OCI-LY3 (cell line): ENCODE results near the gene CCDC141.

Experiments used
- H2AFZ ChIP-seq: fragments of 200-600, 300-600 bp; shearing (Covaris generic); 2 replicates; pipeline ENCODE4 v1.6.0; 2014; ENCODE audit warnings: antibody characterized with exemption, low read depth, low read length
- H3K27ac ChIP-seq: fragments of 200-600, 300-600 bp; sonication (generic); 2 replicates; pipeline ENCODE4 v1.5.1; 2014; ENCODE audit warnings: mild to moderate bottlenecking, low read length, moderate library complexity, mixed read lengths
- H3K27me3 ChIP-seq: fragments of 200-600, 300-600 bp; sonication (generic); 2 replicates; pipeline ENCODE4 v1.6.1; 2014; ENCODE audit warnings: low read depth, low read length, mixed read lengths
- H3K36me3 ChIP-seq: fragments of 200-600, 300-600 bp; sonication (generic); replicated peaks from 2 replicates; pipeline ENCODE3; 2014; ENCODE audit warnings: low read depth, low read length, mixed read lengths
- H3K4me1 ChIP-seq: fragments of 300-600, 200-600 bp; sonication (generic); 2 replicates; pipeline ENCODE4 v1.6.1; 2014; ENCODE audit warnings: low read length, mixed read lengths
- H3K4me2 ChIP-seq: fragments of 200-600, 300-600 bp; sonication (generic); 2 replicates; pipeline ENCODE4 v1.6.1; 2014; ENCODE audit warnings: low read length, mixed read lengths
- H3K4me3 ChIP-seq: fragments of 300-600, 200-600 bp; sonication (generic); 2 replicates; pipeline ENCODE4 v1.5.1; 2014; ENCODE audit warnings: antibody characterized with exemption, mild to moderate bottlenecking, low read length, moderate library complexity
- H3K79me2 ChIP-seq: fragments of 300-600, 200-600 bp; shearing (Covaris generic); 2 replicates; pipeline ENCODE4 v1.6.1; 2014; ENCODE audit warnings: mild to moderate bottlenecking, low read length, mixed read lengths
- H3K9ac ChIP-seq: fragments of 300-600, 200-600 bp; shearing (Covaris generic); 2 replicates; pipeline ENCODE4 v1.6.0; 2014; ENCODE audit warnings: mild to moderate bottlenecking, low read length, moderate library complexity
- H3K9me3 ChIP-seq: fragments of 200-600, 300-600 bp; shearing (Covaris generic); 2 replicates; pipeline ENCODE4 v1.6.1; 2014; ENCODE audit warnings: low read length, mixed read lengths; ENCODE audit not compliant: insufficient read depth
- H4K20me1 ChIP-seq: fragments of 200-600, 300-600 bp; sonication (generic); 2 replicates; pipeline ENCODE4 v1.6.1; 2016; ENCODE audit warnings: low read length, mixed read lengths; ENCODE audit not compliant: insufficient read depth
- EZH2phosphoT487 ChIP-seq: fragments of 200-600 bp; shearing (Covaris generic); IDR thresholded peaks from 2 replicates; pipeline ENCODE4 v1.6.1; 2018; ENCODE audit warnings: antibody characterized with exemption, mixed run types, low read depth
- TF ChIP-seq, protein P1 (sequence below): fragments of 200-600, 300-600 bp; sonication (generic); IDR thresholded peaks from 2 replicates; pipeline ENCODE4 v1.5.1; 2014; ENCODE audit warnings: antibody characterized with exemption, low read length, low read depth

CCDC141 gene

GRCh38 chr2:179082697-179083096 is 32.8 kb upstream of the CCDC141 start:
- no peak overlapping the region for H3K4me3 ChIP-seq
- no peaks in the 10 kb centered on the region for H4K20me1 ChIP-seq
- no peaks in the 10 kb centered on the region for H3K79me2 ChIP-seq
- no peak overlapping the region for H3K4me2 ChIP-seq
- H3K9me3 ChIP-seq, result no peaks in the 10 kb centered on the region
- H3K27me3 ChIP-seq, result no peaks in the 10 kb centered on the region
- H3K36me3 ChIP-seq, result no peaks in the 10 kb centered on the region
- H3K9ac ChIP-seq, result no peak overlapping the region
- no peak overlapping the region for H3K27ac ChIP-seq
- TF ChIP-seq, protein P1, sequence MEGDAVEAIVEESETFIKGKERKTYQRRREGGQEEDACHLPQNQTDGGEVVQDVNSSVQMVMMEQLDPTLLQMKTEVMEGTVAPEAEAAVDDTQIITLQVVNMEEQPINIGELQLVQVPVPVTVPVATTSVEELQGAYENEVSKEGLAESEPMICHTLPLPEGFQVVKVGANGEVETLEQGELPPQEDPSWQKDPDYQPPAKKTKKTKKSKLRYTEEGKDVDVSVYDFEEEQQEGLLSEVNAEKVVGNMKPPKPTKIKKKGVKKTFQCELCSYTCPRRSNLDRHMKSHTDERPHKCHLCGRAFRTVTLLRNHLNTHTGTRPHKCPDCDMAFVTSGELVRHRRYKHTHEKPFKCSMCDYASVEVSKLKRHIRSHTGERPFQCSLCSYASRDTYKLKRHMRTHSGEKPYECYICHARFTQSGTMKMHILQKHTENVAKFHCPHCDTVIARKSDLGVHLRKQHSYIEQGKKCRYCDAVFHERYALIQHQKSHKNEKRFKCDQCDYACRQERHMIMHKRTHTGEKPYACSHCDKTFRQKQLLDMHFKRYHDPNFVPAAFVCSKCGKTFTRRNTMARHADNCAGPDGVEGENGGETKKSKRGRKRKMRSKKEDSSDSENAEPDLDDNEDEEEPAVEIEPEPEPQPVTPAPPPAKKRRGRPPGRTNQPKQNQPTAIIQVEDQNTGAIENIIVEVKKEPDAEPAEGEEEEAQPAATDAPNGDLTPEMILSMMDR, result no peak
- TF ChIP-seq EZH2phosphoT487, result no peak
- H2AFZ ChIP-seq, result no peak overlapping the region
- H3K4me1 ChIP-seq, result no peaks in the 10 kb centered on the region

GRCh38 chr2:179081954-179082353 is 32.0 kb upstream of the CCDC141 start:
- Histone ChIP-seq H3K36me3 (no peaks in the 10 kb centered on the region), H4K20me1 (no peaks in the 10 kb centered on the region), H3K4me3 (no peak overlapping the region), H3K9me3 (no peaks in the 10 kb centered on the region), H3K27me3 (no peaks in the 10 kb centered on the region), H3K9ac (no peak overlapping the region), H3K4me2 (no peak overlapping the region), H3K27ac (no peak overlapping the region), H3K79me2 (no peaks in the 10 kb centered on the region), H2AFZ (no peak overlapping the region), H3K4me1 (no peaks in the 10 kb centered on the region)
- TF ChIP-seq, protein P1, result no peak
- no peak for TF ChIP-seq EZH2phosphoT487

DNA sequence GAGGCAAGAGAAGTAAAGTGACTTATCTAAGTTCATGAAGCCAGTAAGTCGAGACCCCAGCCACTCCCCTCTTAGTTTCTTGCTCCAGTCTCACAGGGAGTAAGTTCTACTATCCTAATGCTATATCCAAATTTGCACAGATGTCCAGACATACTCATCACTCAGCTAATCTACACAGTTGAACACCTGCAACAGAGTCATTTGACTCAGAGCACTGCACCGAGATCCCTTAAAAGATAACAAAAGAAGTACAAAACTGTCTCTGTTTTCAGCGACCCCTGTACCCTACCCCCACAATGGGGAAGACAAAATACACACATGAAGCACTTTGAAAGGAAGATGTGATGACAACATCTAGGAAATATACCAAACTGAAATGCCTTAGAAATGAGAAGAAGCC is 22.6 kb upstream of the CCDC141 start:
- H3K4me2 ChIP-seq, result no peak overlapping the region
- no peak overlapping the region for H3K27ac ChIP-seq
- H3K4me1 ChIP-seq, result no peaks in the 10 kb centered on the region
- no peaks in the 10 kb centered on the region for H3K27me3 ChIP-seq
- H3K79me2 ChIP-seq, result no peaks in the 10 kb centered on the region
- no peak overlapping the region for H3K4me3 ChIP-seq
- peaks cover 5% of the 10 kb centered on the region; the same call in 1 of the 2 replicates for H3K9me3 ChIP-seq
- H3K9ac ChIP-seq, result no peak overlapping the region
- H2AFZ ChIP-seq, result no peak overlapping the region
- no peaks in the 10 kb centered on the region for H3K36me3 ChIP-seq
- no peaks in the 10 kb centered on the region for H4K20me1 ChIP-seq
- TF ChIP-seq, protein P1, result no peak
- TF ChIP-seq EZH2phosphoT487, result no peak

GRCh38 chr2:179071810-179072355 is 21.9 kb upstream of the CCDC141 start:
- Histone ChIP-seq H3K4me3 (no peak overlapping the region), H4K20me1 (no peaks in the 10 kb centered on the region), H3K4me2 (no peak overlapping the region), H3K9ac (no peak overlapping the region), H3K27me3 (no peaks in the 10 kb centered on the region), H3K4me1 (no peaks in the 10 kb centered on the region), H3K79me2 (no peaks in the 10 kb centered on the region), H3K36me3 (no peaks in the 10 kb centered on the region), H3K27ac (no peak overlapping the region), H3K9me3 (peaks cover 5% of the 10 kb centered on the region; the same call in 1 of the 2 replicates), H2AFZ (no peak overlapping the region)
- no peak for TF ChIP-seq EZH2phosphoT487
- TF ChIP-seq, protein P1, result no peak
